Neural crest cell (in vitro differentiated cells): Measurements from ENCODE around the gene PIAS1. TPM values are rescaled to one million over a fixed set of nuclear protein-coding genes. Genes with fewer than 3 reads are reported as not detected.

Source experiments
- DNase-seq: peaks from one replicate; pipeline ENCODE4 v3.0.0; 2021; ENCODE audit warnings: low read depth, mixed read lengths, low spot score
- H3K27ac Mint-ChIP-seq: one replicate; pipeline ENCODE4 v1.8.0; 2021; ENCODE audit warnings: mild to moderate bottlenecking, mixed read lengths; ENCODE audit not compliant: unreplicated experiment
- H3K27me3 Mint-ChIP-seq: 2 replicates; pipeline ENCODE4 v1.8.0; 2021; ENCODE audit warnings: low read depth, mild to moderate bottlenecking, mixed read lengths
- H3K36me3 Mint-ChIP-seq: 2 replicates; pipeline ENCODE4 v1.8.0; 2021; ENCODE audit warnings: low read depth, mild to moderate bottlenecking, mixed read lengths
- H3K4me1 Mint-ChIP-seq: 2 replicates; pipeline ENCODE4 v1.8.0; 2021; ENCODE audit warnings: mixed read lengths
- H3K4me3 Mint-ChIP-seq: one replicate; pipeline ENCODE4 v1.8.0; 2021; ENCODE audit warnings: mild to moderate bottlenecking, mixed read lengths
- H3K9me3 Mint-ChIP-seq: 2 replicates; pipeline ENCODE4 v1.8.0; 2021; ENCODE audit warnings: mixed read lengths
- CTCF ChIP-seq: fragments of 200-600 bp; sonication (generic); conservative IDR thresholded peaks from 2 replicates; pipeline ENCODE4 v1.5.0; 2021; ENCODE audit warnings: antibody characterized with exemption, mild to moderate bottlenecking
- total RNA-seq: library from RNA; stranded (reverse); gene quantifications from 2 replicates; pipeline ENCODE4 v1.2.1, GENCODE V29; 2021

Gene PIAS1
- total RNA-seq, 1 donor from 2014 or later = 41.3 TPM

DNA sequence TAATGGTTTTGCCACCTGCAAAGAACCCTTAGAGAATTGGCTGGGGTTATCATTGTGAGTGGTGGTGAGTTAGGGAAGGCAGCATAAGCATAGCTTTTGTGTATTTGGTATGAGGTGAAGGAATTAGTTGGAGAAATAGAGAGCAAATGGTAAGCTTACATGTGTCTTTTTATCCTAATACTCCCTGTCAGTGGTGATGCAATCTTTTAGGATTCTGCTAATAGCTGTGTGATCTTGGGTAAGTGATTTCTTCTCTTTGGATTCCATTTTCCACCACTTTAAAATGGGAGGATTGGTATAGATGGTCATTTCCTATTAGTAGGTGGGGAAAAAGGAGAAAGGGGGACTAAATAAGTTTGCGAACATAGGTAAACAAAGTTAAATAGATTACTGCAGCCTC is 30.9 kb downstream of the PIAS1 start:
- no peak overlapping the region for H3K27ac Mint-ChIP-seq
- no peak for TF ChIP-seq CTCF
- no peaks in the 10 kb centered on the region for H3K9me3 Mint-ChIP-seq
- no peaks in the 10 kb centered on the region for H3K27me3 Mint-ChIP-seq
- H3K4me1 Mint-ChIP-seq = peaks cover 40% of the 10 kb centered on the region
- H3K4me3 Mint-ChIP-seq = no peak overlapping the region
- no peak for DNase-seq
- peaks cover 2% of the 10 kb centered on the region for H3K36me3 Mint-ChIP-seq

- Mint-ChIP-seq H3K9me3 (peaks cover 4% of the 10 kb centered on the region), H3K27ac (no peak overlapping the region), H3K27me3 (no peaks in the 10 kb centered on the region), H3K36me3 (peaks cover 22% of the 10 kb centered on the region), H3K4me3 (no peak overlapping the region), H3K4me1 (no peaks in the 10 kb centered on the region)
- TF ChIP-seq CTCF = no peak
- DNase-seq = no peak
Observed at GRCh38 chr15:68091743-68092142, 37.6 kb downstream of the PIAS1 start.

- Mint-ChIP-seq H3K4me3 (no peak overlapping the region), H3K27me3 (no peaks in the 10 kb centered on the region), H3K36me3 (peaks cover 28% of the 10 kb centered on the region), H3K27ac (no peak overlapping the region), H3K4me1 (no peaks in the 10 kb centered on the region), H3K9me3 (peaks cover 7% of the 10 kb centered on the region)
- DNase-seq = no peak
- TF ChIP-seq CTCF = no peak
Observed at GRCh38 chr15:68096099-68096498, 42.0 kb downstream of the PIAS1 start.

DNA sequence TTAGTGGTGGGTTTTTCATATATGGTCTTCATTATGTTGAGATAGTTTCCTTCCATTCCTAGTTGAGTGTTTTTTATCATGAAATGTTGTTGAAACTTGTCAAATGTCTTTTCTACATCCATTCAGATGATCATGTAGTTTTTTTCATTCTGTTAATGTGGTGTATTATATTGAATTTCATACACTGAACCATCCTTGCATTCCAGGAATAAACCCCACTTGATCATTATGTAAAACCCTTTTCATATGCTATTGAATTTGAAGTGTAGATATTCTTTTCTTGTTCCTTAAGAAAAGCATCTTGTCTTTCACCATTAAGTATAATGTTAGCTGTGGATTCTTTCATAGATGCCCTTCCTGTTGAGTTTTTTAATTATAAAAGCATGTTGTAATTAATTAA is 42.9 kb downstream of the PIAS1 start:
- Mint-ChIP-seq H3K4me3 (no peak overlapping the region), H3K9me3 (peaks cover 7% of the 10 kb centered on the region), H3K4me1 (no peaks in the 10 kb centered on the region), H3K36me3 (peaks cover 24% of the 10 kb centered on the region), H3K27me3 (no peaks in the 10 kb centered on the region), H3K27ac (no peak overlapping the region)
- TF ChIP-seq CTCF = no peak
- no peak for DNase-seq

DNA sequence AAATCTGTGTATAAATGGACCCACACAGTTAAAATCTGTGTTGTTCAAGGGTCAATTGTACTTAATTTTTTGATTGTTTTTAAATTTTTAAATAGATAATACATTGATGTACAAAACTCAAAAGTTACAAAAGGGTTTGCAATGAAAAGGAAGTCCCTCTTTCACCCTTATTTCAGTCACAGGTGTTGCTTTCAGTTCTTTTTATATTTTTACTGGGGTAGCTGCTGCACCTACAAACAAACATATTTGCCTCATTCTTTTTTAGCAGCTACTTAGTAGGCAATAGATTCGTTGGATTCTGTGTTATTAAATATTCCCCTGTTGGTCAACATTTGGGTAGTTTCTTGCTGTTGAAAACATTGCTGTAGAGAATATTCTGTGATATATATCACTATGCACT is 44.4 kb downstream of the PIAS1 start:
- TF ChIP-seq CTCF = no peak
- H3K4me3 Mint-ChIP-seq = no peak overlapping the region
- H3K4me1 Mint-ChIP-seq = no peaks in the 10 kb centered on the region
- peaks cover 10% of the 10 kb centered on the region for H3K9me3 Mint-ChIP-seq
- H3K27me3 Mint-ChIP-seq = no peaks in the 10 kb centered on the region
- no peak for DNase-seq
- peaks cover 25% of the 10 kb centered on the region for H3K36me3 Mint-ChIP-seq
- no peak overlapping the region for H3K27ac Mint-ChIP-seq

DNA sequence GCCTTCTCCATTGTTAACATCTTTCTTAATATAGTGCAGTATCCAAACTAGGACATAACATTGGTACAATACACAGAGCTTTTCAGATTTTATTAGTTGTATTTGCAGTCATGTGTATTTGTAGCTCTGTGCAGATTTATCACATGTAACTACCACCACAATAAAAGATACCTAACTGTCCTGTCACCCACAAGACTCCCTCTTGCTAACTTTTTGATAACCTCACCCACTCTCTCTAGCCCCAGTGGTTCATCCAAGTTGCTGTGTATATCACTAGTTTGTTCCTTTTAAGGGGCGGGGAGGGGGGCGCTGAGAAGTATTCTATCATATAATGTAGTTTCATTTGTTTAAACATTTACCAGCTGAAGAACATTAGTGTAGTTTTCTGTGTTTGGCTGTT is 46.1 kb downstream of the PIAS1 start:
- H3K4me3 Mint-ChIP-seq = no peak overlapping the region
- no peaks in the 10 kb centered on the region for H3K4me1 Mint-ChIP-seq
- H3K27me3 Mint-ChIP-seq = no peaks in the 10 kb centered on the region
- H3K9me3 Mint-ChIP-seq = peaks cover 10% of the 10 kb centered on the region
- no peak for DNase-seq
- H3K36me3 Mint-ChIP-seq = peaks cover 32% of the 10 kb centered on the region
- H3K27ac Mint-ChIP-seq = no peak overlapping the region
- no peak for TF ChIP-seq CTCF
